ENCODE measurements around the gene CDKN2B-AS1. TPM values are rescaled to one million over a fixed set of nuclear protein-coding genes. Genes with fewer than 3 reads are reported as not detected.
A peak's percentile ranks its signal among the peaks of the same experiment; 100 is the strongest.

Gene CDKN2B-AS1
- total RNA-seq (2014; rRNA removed; shearing (Covaris generic)) = 0.14 TPM in 1 of 2 replicates, not detected in the other
- not detected in 2 replicates for polyA plus RNA-seq (2016; fragmentation: Nextera tagmentation; extraction: Ambion mirVana)
- long read RNA-seq = 0 reads

DNA sequence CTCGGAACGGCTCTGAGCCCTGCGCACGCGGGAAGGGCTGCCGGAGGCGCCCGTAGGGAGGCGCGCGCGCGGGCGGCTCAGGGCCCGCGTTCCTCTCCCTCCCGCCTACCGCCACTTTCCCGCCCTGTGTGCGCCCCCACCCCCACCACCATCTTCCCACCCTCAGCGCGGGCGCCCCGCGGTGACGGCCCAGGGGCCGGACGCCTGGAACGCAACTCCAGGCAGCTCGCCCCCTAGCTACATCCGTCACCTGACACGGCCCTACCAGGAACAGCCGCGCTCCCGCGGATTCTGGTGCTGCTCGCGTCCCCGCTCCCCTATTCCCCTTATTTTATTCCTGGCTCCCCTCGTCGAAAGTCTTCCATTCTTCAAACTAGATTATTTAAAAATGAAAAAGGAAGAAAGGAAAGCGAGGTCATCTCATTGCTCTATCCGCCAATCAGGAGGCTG is at the start of gene CDKN2B-AS1:
TSS of gene CDKN2B-AS1 (plus strand) at position 236 of the 450 bp plus-strand sequence.
- peak within 1 kb of the TSS; percentile 90 for H2AFZ ChIP-seq
- H3K4me3 ChIP-seq = peak within 1 kb of the TSS; percentile 77
- TF ChIP-seq EZH2phosphoT487 (IDR thresholded peaks at IDR 0.05; ENCODE audit: unreplicated experiment) (no peak), EZH2 (IDR thresholded peaks at IDR 0.05; ENCODE audit: low read depth, unreplicated experiment) (peak; percentile 96)
- peaks cover 46% of the 10 kb centered on the region for H3K4me1 ChIP-seq (ENCODE audit: insufficient read depth)
- Mint-ChIP-seq H3K4me1 (peaks cover 44% of the 10 kb centered on the region), H3K36me3 (ENCODE audit: low read depth) (no peaks in the 10 kb centered on the region), H3K4me3 (peak within 1 kb of the TSS; percentile 65), H3K27ac (no peak within 1 kb of the TSS), H3K9me3 (0 out of 3 replicates have a peak, but pooled peaks cover 3% of the 10 kb centered on the region), H3K27me3 (ENCODE audit: insufficient read depth, low read depth, poor library complexity) (peaks cover 74% of the 10 kb centered on the region)
- peak; percentile 20 for ATAC-seq
- peaks cover 24% of the 10 kb centered on the region for H3F3A ChIP-seq (replicated peaks; ENCODE audit: low read depth)
- H4K20me1 ChIP-seq (replicated peaks; ENCODE audit: insufficient read depth) = peaks cover 13% of the 10 kb centered on the region
- peak; percentile 76 for DNase-seq (ENCODE audit: low spot score)
- no peaks in the 10 kb centered on the region for H3K36me3 ChIP-seq (ENCODE audit: insufficient read depth)
- H3K4me2 ChIP-seq = peak within 1 kb of the TSS; percentile 93
- H3K27ac ChIP-seq (ENCODE audit: low read depth) = no peak within 1 kb of the TSS
- H3K9me2 ChIP-seq (ENCODE audit: insufficient read depth) = no peaks in the 10 kb centered on the region
- peaks cover 92% of the 10 kb centered on the region for H3K27me3 ChIP-seq (ENCODE audit: insufficient read depth)
- H3K79me2 ChIP-seq (replicated peaks; ENCODE audit: insufficient read depth) = no peaks in the 10 kb centered on the region

GRCh38 chr9:21945606-21946005 is 49.0 kb upstream of the CDKN2B-AS1 start:
- no peak overlapping the region for H3K27ac Mint-ChIP-seq
- peaks cover 10% of the 10 kb centered on the region for H3K9me3 Mint-ChIP-seq
- no peaks in the 10 kb centered on the region for H3K4me1 ChIP-seq (ENCODE audit: insufficient read depth)
- no peak overlapping the region for H2AFZ ChIP-seq
- H3K79me2 ChIP-seq (replicated peaks; ENCODE audit: insufficient read depth) = no peaks in the 10 kb centered on the region
- H3F3A ChIP-seq (replicated peaks; ENCODE audit: low read depth) = no peaks in the 10 kb centered on the region
- DNase-seq (ENCODE audit: low spot score) (no peak), ATAC-seq (no peak)
- no peak overlapping the region for H3K4me3 ChIP-seq
- no peaks in the 10 kb centered on the region for H3K36me3 ChIP-seq (ENCODE audit: insufficient read depth)
- no peaks in the 10 kb centered on the region for H3K27me3 ChIP-seq (ENCODE audit: insufficient read depth)
- H3K4me1 Mint-ChIP-seq = no peaks in the 10 kb centered on the region; the same call in 2 of the 3 replicates
- H3K36me3 Mint-ChIP-seq (ENCODE audit: low read depth) = peaks cover 4% of the 10 kb centered on the region; the same call in 1 of the 3 replicates
- no peak for TF ChIP-seq NANOG (IDR thresholded peaks at IDR 0.05; ENCODE audit: borderline replicate concordance)
- TF ChIP-seq EZH2phosphoT487 (IDR thresholded peaks at IDR 0.05; ENCODE audit: unreplicated experiment) = no peak
- TF ChIP-seq STAT1 (IDR thresholded peaks at IDR 0.05; ENCODE audit: unreplicated experiment) = no peak
- TF ChIP-seq, protein P1, sequence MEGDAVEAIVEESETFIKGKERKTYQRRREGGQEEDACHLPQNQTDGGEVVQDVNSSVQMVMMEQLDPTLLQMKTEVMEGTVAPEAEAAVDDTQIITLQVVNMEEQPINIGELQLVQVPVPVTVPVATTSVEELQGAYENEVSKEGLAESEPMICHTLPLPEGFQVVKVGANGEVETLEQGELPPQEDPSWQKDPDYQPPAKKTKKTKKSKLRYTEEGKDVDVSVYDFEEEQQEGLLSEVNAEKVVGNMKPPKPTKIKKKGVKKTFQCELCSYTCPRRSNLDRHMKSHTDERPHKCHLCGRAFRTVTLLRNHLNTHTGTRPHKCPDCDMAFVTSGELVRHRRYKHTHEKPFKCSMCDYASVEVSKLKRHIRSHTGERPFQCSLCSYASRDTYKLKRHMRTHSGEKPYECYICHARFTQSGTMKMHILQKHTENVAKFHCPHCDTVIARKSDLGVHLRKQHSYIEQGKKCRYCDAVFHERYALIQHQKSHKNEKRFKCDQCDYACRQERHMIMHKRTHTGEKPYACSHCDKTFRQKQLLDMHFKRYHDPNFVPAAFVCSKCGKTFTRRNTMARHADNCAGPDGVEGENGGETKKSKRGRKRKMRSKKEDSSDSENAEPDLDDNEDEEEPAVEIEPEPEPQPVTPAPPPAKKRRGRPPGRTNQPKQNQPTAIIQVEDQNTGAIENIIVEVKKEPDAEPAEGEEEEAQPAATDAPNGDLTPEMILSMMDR (conservative IDR thresholded peaks at IDR 0.05; ENCODE audit: low read depth in 2 of 2) = no peak
- TF ChIP-seq POLR2AphosphoS5 (IDR thresholded peaks at IDR 0.05; ENCODE audit: low read depth) = no peak
- TF ChIP-seq, protein P2, sequence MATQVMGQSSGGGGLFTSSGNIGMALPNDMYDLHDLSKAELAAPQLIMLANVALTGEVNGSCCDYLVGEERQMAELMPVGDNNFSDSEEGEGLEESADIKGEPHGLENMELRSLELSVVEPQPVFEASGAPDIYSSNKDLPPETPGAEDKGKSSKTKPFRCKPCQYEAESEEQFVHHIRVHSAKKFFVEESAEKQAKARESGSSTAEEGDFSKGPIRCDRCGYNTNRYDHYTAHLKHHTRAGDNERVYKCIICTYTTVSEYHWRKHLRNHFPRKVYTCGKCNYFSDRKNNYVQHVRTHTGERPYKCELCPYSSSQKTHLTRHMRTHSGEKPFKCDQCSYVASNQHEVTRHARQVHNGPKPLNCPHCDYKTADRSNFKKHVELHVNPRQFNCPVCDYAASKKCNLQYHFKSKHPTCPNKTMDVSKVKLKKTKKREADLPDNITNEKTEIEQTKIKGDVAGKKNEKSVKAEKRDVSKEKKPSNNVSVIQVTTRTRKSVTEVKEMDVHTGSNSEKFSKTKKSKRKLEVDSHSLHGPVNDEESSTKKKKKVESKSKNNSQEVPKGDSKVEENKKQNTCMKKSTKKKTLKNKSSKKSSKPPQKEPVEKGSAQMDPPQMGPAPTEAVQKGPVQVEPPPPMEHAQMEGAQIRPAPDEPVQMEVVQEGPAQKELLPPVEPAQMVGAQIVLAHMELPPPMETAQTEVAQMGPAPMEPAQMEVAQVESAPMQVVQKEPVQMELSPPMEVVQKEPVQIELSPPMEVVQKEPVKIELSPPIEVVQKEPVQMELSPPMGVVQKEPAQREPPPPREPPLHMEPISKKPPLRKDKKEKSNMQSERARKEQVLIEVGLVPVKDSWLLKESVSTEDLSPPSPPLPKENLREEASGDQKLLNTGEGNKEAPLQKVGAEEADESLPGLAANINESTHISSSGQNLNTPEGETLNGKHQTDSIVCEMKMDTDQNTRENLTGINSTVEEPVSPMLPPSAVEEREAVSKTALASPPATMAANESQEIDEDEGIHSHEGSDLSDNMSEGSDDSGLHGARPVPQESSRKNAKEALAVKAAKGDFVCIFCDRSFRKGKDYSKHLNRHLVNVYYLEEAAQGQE (IDR thresholded peaks at IDR 0.05; ENCODE audit: unreplicated experiment) = no peak
- no peak for TF ChIP-seq CREB1 (CRISPR knock-in tag; IDR thresholded peaks at IDR 0.05; ENCODE audit: low read depth)
- no peak for TF ChIP-seq ZNF462 (CRISPR knock-in tag; IDR thresholded peaks at IDR 0.05)
- TF ChIP-seq JUNB (IDR thresholded peaks at IDR 0.05; ENCODE audit: unreplicated experiment) = no peak
- no peak overlapping the region for H3K4me2 ChIP-seq
- H3K27ac ChIP-seq (ENCODE audit: low read depth) = no peak overlapping the region
- H4K20me1 ChIP-seq (replicated peaks; ENCODE audit: insufficient read depth) = no peaks in the 10 kb centered on the region
- H3K4me3 Mint-ChIP-seq = no peak overlapping the region
- no peaks in the 10 kb centered on the region for H3K9me2 ChIP-seq (ENCODE audit: insufficient read depth)
- H3K27me3 Mint-ChIP-seq (ENCODE audit: insufficient read depth, low read depth, poor library complexity) = peaks cover 3% of the 10 kb centered on the region

All from GM23338 (cell line).